ENCODE results near the gene MEGF11.
"Not testable (repeated sequence)": the region's sequence is repeated elsewhere in the genome, so short reads cannot be mapped to it uniquely, and the experiment has no call there.

The MEGF11 gene

DNA sequence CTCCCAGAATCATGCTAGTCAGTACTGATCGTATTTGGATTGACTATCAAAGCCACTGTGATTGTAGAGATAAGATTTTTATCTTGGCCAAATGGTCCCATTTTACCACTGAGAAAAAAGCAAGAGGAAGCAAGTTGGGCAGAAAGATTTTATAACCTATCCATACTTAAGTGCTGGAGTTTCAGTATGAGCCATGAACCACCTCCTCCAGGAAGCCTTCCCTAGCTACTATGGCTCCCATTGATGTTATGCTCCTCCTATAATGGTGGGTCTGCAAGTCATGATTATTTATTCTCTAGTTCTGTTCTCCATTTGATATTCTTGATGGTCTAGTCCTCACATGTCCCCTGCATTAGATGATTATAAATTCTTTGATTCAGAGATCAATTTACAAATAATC lies 6.6 kb downstream of the MEGF11 start:
- DNase-seq (ENCODE audit: insufficient read length, low spot score) (no peak), FAIRE-seq (no peak)
- TF ChIP-seq, protein P1, sequence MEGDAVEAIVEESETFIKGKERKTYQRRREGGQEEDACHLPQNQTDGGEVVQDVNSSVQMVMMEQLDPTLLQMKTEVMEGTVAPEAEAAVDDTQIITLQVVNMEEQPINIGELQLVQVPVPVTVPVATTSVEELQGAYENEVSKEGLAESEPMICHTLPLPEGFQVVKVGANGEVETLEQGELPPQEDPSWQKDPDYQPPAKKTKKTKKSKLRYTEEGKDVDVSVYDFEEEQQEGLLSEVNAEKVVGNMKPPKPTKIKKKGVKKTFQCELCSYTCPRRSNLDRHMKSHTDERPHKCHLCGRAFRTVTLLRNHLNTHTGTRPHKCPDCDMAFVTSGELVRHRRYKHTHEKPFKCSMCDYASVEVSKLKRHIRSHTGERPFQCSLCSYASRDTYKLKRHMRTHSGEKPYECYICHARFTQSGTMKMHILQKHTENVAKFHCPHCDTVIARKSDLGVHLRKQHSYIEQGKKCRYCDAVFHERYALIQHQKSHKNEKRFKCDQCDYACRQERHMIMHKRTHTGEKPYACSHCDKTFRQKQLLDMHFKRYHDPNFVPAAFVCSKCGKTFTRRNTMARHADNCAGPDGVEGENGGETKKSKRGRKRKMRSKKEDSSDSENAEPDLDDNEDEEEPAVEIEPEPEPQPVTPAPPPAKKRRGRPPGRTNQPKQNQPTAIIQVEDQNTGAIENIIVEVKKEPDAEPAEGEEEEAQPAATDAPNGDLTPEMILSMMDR (IDR thresholded peaks at IDR 0.05; ENCODE audit: insufficient read depth, missing control alignments): no peak

DNA sequence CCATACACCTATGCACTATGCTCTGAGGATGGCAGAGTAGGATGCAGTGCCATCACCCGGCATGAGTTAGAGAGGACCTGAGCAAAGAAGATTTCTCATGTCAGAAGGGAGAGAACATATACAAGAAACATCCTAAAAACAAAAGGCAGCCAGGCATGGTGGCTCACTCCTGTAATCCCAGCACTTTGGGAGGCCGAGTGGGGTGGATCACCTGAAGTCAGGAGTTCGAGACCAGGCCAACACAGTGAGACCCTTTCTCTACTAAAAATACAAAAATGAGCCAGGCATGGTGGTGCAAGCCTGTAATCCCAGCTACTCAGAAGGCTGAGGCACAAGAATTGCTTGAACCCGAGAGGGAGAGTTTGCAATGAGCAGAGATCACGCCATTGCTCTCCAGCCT lies 7.7 kb downstream of the MEGF11 start:
- not testable (repeated sequence) for FAIRE-seq; DNase-seq (ENCODE audit: insufficient read length, low spot score)

DNA sequence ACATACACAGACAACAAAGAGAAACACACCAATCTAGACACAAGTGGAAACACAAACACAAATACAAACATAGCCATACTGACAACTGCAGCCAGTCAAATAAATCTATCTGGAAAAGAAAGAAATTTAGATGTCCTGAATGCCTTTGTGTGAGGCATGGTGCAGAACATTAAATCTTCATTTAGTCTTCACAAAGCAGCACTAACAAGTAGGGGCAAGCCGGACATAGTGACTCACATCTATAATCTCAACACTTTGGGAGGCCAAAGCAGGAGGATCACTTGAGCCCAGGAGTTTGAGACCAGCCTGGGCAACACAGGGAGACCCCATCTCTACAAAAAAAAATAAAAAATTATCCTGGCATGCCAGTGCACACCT lies 11.7 kb downstream of the MEGF11 start:
- FAIRE-seq (no peak), DNase-seq (ENCODE audit: insufficient read length, low spot score) (no peak)
- TF ChIP-seq, protein P1 (IDR thresholded peaks at IDR 0.05; ENCODE audit: insufficient read depth, missing control alignments): no peak

DNA sequence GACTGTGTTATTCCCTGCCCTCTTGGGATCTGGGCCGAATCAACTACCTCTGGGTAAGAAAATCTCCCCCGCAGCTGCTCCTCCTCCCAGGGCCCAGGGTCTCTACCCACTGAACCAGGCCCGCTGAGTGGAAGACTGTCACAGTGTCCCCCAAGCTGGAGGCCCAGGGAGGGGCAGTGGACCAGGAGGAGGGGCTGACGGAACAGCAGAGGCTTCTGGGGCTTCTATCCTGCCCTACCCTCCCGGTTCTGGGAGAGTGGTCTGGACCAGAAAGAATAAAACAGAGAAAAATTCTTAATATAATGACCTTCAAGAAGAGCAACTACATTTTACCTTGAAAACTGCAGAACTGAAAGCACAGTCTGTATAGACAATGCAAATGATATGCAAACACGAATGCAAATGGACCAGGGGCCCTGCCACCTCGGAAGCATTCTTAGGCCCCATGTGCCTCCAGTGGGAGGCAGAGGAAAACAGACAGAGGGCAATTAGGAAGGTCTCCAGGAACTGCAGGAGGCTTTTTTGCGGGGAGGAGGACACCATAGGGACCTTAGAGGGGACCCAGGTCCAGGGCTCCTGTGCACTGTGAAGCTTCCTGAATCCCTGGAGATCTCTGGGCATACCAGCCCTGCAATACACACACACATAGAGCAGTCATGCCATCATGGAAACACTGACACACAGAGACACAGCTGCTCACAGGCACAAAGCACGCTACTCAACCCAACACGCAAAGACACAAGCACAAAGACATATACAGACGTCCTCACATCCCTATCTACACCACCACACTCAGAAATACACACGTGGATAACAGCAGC lies 12.3 kb downstream of the MEGF11 start:
- TF ChIP-seq, protein P1 (IDR thresholded peaks at IDR 0.05; ENCODE audit: insufficient read depth, missing control alignments): no peak
- FAIRE-seq (no peak), DNase-seq (ENCODE audit: insufficient read length, low spot score) (no peak)

DNA sequence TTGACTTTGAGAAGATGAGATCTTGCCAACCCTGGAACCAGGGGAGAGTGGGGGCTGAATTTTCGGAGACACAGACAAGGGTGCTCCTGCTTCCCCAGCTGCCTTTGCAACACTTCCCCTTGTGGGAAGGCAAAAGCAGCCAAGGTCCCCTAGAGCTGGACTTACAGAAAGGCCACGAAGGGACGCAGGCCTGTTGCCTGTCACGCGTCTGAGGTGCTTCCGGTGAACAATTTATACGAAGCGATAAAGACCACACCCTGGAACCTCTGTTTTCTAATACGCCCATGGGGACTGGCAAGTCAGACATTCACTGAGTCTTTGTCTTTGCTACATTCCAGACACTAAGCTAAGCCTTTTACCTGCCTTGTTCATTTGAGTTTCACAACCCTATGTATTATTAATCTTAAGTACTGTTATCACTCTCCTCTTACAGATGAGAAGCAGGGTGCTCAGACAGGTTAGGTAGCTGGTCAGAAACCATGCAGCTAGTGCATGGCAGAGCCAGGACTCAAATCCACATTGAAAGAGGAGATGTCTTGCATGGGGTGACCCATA lies 13.2 kb downstream of the MEGF11 start:
- DNase-seq (ENCODE audit: insufficient read length, low spot score): no peak
- FAIRE-seq: no peak
- TF ChIP-seq, protein P1 (IDR thresholded peaks at IDR 0.05; ENCODE audit: insufficient read depth, missing control alignments): no peak

DNA sequence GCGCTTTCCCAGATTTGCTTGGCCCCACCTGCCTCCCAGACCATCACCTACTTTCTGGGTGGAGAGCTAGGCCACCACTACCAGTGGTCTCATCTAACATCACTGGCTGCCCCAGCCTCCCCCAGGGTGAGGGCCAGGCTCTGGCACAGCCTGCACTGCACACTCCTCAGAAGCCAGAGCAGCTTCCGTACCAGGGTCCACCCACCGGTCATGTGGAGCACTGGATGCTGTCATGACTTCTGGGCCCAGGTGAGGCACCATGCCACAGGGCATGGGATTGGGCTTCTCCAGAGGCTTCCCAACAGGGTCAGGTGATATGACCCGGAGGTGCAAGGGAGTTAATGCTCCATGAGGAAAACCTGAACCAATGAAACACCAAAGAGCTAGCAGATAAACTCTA lies 14.0 kb downstream of the MEGF11 start:
- TF ChIP-seq, protein P1 (IDR thresholded peaks at IDR 0.05; ENCODE audit: insufficient read depth, missing control alignments): no peak
- FAIRE-seq (no peak), DNase-seq (ENCODE audit: insufficient read length, low spot score) (no peak)

DNA sequence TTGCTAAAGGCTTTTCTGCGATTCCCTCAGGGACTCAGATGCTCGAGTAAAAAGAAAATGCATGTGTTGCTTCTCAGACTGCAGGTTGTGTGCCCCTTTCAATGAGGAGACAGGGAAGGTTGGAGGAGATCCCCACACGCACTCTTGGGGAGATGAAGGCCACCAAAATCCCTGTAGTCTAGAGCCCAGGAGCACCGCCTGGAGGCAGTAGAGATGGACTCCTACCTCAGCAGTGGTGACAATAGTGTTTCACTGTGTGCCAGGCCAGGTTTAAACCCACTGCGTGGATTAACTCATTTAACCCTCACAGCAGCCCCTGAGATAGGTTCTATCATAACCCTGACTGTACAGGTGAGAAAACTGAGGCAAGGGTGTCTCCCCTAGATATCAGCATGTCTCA lies 15.2 kb downstream of the MEGF11 start:
- FAIRE-seq: no peak
- TF ChIP-seq, protein P1 (IDR thresholded peaks at IDR 0.05; ENCODE audit: insufficient read depth, missing control alignments): no peak
- DNase-seq (ENCODE audit: insufficient read length, low spot score): no peak

All from D721Med (cell line).